Endothelial cell of umbilical vein (primary cell): ENCODE measurements around the gene CRIM1. TPM values are rescaled to one million over a fixed set of nuclear protein-coding genes. Genes with fewer than 3 reads are reported as not detected.

ENCODE experiments used
- BruUV-seq: library from RNA; stranded (reverse); fragments of 400-500 nt; replicated peaks from 2 replicates; lab custom pipeline; 2021; lab: Mats Ljungman, UMichigan
- CTCF ChIA-PET: fragments of 300-600, 350-600 bp; sonication (Branson Sonifier 250); formaldehyde crosslinking; loops from one replicate; lab custom pipeline; 2021; ENCODE audit warnings: antibody characterized with exemption, inconsistent platforms; lab: Charles Lee
- POLR2A ChIA-PET: fragments of 300-600, 350-600 bp; sonication (Branson Sonifier 250); formaldehyde crosslinking; loops from one replicate; lab custom pipeline; 2021; ENCODE audit warnings: antibody characterized with exemption, inconsistent platforms; lab: Charles Lee
- DNase-seq: peaks from one replicate; pipeline ENCODE4 v3.0.0-alpha.2; 2011; ENCODE audit warnings: low read depth, low spot score
- FAIRE-seq: peaks from 2 replicates; lab custom pipeline; 2011; peaks lifted over from hg19 to GRCh38; lab: Jason Lieb, UNC
- H2AFZ ChIP-seq: 2 replicates; pipeline ENCODE4 v1.6.0; 2012; ENCODE audit warnings: low read depth, low read length, control low read depth, inconsistent platforms
- H3K27ac ChIP-seq: 2 replicates; pipeline ENCODE4 v1.5.1; 2011; ENCODE audit warnings: low read depth, mild to moderate bottlenecking, control low read depth, low read length, moderate library complexity; ENCODE audit not compliant: insufficient read depth
- H3K27me3 ChIP-seq, 2 experiments: 2 replicates each; pipeline versions ENCODE4 v1.6.0 to v1.6.1; 2011; ENCODE audit warnings: low read length in 2 of 2, mixed read lengths in 1 of 2; ENCODE audit not compliant: control insufficient read depth in 2 of 2, insufficient read depth in 2 of 2
- H3K36me3 ChIP-seq, 2 experiments: 2 replicates in 1 of 2; 3 replicates in 1 of 2; pipeline ENCODE4 v1.5.1; 2011; ENCODE audit warnings: low read length in 2 of 2, mild to moderate bottlenecking in 1 of 2, moderate library complexity in 1 of 2; ENCODE audit not compliant: control insufficient read depth in 2 of 2, insufficient read depth in 2 of 2; ENCODE audit errors: extremely low read depth in 1 of 2
- H3K4me1 ChIP-seq: 3 replicates; pipeline ENCODE4 v1.5.1; 2011; ENCODE audit warnings: mild to moderate bottlenecking, low read length; ENCODE audit not compliant: control insufficient read depth, insufficient read depth; ENCODE audit errors: extremely low read depth
- H3K4me2 ChIP-seq: 2 replicates; pipeline ENCODE4 v1.6.1; 2011; ENCODE audit warnings: low read length, control low read depth, mixed read lengths; ENCODE audit not compliant: insufficient read depth
- H3K4me3 ChIP-seq, 3 experiments: fragments of 200-600 bp in 1 of 3; sonication (generic), shearing (Covaris generic) in 1 of 3; replicated peaks in 1 of 3; 2 replicates each; pipeline ENCODE4 v1.5.1; 2011 to 2016; ENCODE audit warnings: control low read depth in 3 of 3, low read length in 3 of 3, mild to moderate bottlenecking in 2 of 3, inconsistent platforms in 1 of 3, low read depth in 1 of 3, moderate library complexity in 1 of 3; ENCODE audit not compliant: insufficient read depth in 1 of 3
- H3K79me2 ChIP-seq: 2 replicates; pipeline ENCODE4 v1.6.0; 2012; ENCODE audit warnings: low read length, inconsistent platforms; ENCODE audit not compliant: control insufficient read depth, insufficient read depth
- H3K9ac ChIP-seq: replicated peaks from 2 replicates; pipeline ENCODE3; 2011; ENCODE audit warnings: low read length, control low read depth; ENCODE audit not compliant: insufficient read depth; ENCODE audit errors: extremely low read depth
- H3K9me1 ChIP-seq: replicated peaks from 3 replicates; pipeline ENCODE4 v1.6.0; 2011; ENCODE audit warnings: mild to moderate bottlenecking, low read length; ENCODE audit not compliant: control insufficient read depth, insufficient read depth; ENCODE audit errors: extremely low read depth
- H3K9me3 ChIP-seq: replicated peaks from 2 replicates; pipeline ENCODE4 v1.5.1; 2012; ENCODE audit warnings: low read length, inconsistent platforms; ENCODE audit not compliant: control insufficient read depth, insufficient read depth
- H4K20me1 ChIP-seq: replicated peaks from 2 replicates; pipeline ENCODE3; 2011; ENCODE audit warnings: mild to moderate bottlenecking, low read length; ENCODE audit not compliant: control insufficient read depth, insufficient read depth; ENCODE audit errors: extremely low read depth
- EZH2 ChIP-seq: IDR thresholded peaks from 2 replicates; pipeline ENCODE4 v1.6.1; 2012; ENCODE audit warnings: borderline replicate concordance, low read depth, mild to moderate bottlenecking, moderate library complexity, low read length, inconsistent platforms; ENCODE audit not compliant: severe bottlenecking
- FOS ChIP-seq: IDR thresholded peaks from 2 replicates; pipeline ENCODE4 v1.6.1; 2011; ENCODE audit warnings: mild to moderate bottlenecking, low read length, moderate library complexity, borderline replicate concordance; ENCODE audit not compliant: insufficient read depth
- GATA2 ChIP-seq: IDR thresholded peaks from 2 replicates; pipeline ENCODE4 v1.7.0; 2011; ENCODE audit warnings: low read depth, mild to moderate bottlenecking, moderate library complexity, mixed read lengths, low read length; ENCODE audit not compliant: insufficient read length, insufficient read depth
- JUN ChIP-seq: IDR thresholded peaks from 2 replicates; pipeline ENCODE4 v1.6.1; 2011; ENCODE audit warnings: borderline replicate concordance, low read depth; ENCODE audit not compliant: insufficient read length, insufficient read depth
- MYC ChIP-seq: IDR thresholded peaks from one replicate; pipeline ENCODE4 v1.6.1; 2011; ENCODE audit warnings: mild to moderate bottlenecking, low read depth, low read length
- POLR2A ChIP-seq: IDR thresholded peaks from 2 replicates; pipeline ENCODE4 v1.6.1; 2012; ENCODE audit warnings: low read depth, mild to moderate bottlenecking, control low read depth, low read length
- POLR2AphosphoS5 ChIP-seq: IDR thresholded peaks from 2 replicates; pipeline ENCODE4 v1.6.1; 2012; ENCODE audit warnings: low read depth, mild to moderate bottlenecking, control low read depth, low read length, moderate library complexity; ENCODE audit not compliant: insufficient read depth
- dilution Hi-C: fragments of 300-500 bp; cut with MboI; formaldehyde crosslinking; loops from one replicate; pipeline ENCODE4 v1.15.0; 2019; ENCODE audit warnings: low sequenced_read_pairs; ENCODE audit not compliant: extremely low pct_ligation_motif_present
- intact Hi-C: fragments of 100-400 bp; cut with micrococcal nuclease; formaldehyde crosslinking; loops from one replicate; pipeline ENCODE4 v1.10.0; 2022
- polyA plus RNA-seq, 4 experiments: library from polyadenylated mRNA; depleted of rRNA in 3 of 4; stranded (reverse) in 3 of 4; unstranded in 1 of 4; fragments of >200 nt; gene quantifications; 2 replicates each; pipeline versions ENCODE4 v1.2.1 to v1.2.3, GENCODE V29; 2011 to 2012; ENCODE audit warnings: missing spikeins in 1 of 4
- total RNA-seq: library from RNA; stranded (reverse); gene quantifications from 2 replicates; pipeline ENCODE4 v1.2.3, GENCODE V29; 2021
- TF ChIP-seq, protein P1 (sequence below), 2 donors: IDR thresholded peaks; 1 replicate in 1 of 2; 2 replicates in 1 of 2; pipeline ENCODE4 v1.5.1; 2011; ENCODE audit warnings: low read length in 2 of 2, mild to moderate bottlenecking in 2 of 2, moderate library complexity in 2 of 2, control low read depth in 1 of 2, inconsistent platforms in 1 of 2, low read depth in 1 of 2; ENCODE audit not compliant: insufficient read depth in 1 of 2; ENCODE audit errors: extremely low read depth in 1 of 2
- TF ChIP-seq, protein P2 (sequence below): IDR thresholded peaks from 2 replicates; pipeline ENCODE4 v1.6.1; 2011; ENCODE audit not compliant: insufficient read depth, insufficient read length

CRIM1 gene
- total and polyA plus RNA-seq, 2 donors (not counting 3 experiments of a cell fraction or from before 2014, with no cell fraction given), result 422 to 649 TPM

- TF ChIP-seq POLR2A (no peak), FOS (no peak), MYC (no peak), POLR2AphosphoS5 (no peak), JUN (no peak), EZH2 (no peak), GATA2 (no peak)
- TF ChIP-seq, protein P1, sequence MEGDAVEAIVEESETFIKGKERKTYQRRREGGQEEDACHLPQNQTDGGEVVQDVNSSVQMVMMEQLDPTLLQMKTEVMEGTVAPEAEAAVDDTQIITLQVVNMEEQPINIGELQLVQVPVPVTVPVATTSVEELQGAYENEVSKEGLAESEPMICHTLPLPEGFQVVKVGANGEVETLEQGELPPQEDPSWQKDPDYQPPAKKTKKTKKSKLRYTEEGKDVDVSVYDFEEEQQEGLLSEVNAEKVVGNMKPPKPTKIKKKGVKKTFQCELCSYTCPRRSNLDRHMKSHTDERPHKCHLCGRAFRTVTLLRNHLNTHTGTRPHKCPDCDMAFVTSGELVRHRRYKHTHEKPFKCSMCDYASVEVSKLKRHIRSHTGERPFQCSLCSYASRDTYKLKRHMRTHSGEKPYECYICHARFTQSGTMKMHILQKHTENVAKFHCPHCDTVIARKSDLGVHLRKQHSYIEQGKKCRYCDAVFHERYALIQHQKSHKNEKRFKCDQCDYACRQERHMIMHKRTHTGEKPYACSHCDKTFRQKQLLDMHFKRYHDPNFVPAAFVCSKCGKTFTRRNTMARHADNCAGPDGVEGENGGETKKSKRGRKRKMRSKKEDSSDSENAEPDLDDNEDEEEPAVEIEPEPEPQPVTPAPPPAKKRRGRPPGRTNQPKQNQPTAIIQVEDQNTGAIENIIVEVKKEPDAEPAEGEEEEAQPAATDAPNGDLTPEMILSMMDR (IDR thresholded peaks at IDR 0.05; ENCODE audit: extremely low read depth in 1 of 2, insufficient read depth in 1 of 2, low read depth in 1 of 2, low read length in 2 of 2), result no peak
- TF ChIP-seq, protein P2, sequence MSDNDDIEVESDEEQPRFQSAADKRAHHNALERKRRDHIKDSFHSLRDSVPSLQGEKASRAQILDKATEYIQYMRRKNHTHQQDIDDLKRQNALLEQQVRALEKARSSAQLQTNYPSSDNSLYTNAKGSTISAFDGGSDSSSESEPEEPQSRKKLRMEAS, result no peak
- Histone ChIP-seq H3K9me1 (no peaks in the 10 kb centered on the region), H4K20me1 (no peaks in the 10 kb centered on the region), H3K79me2 (peaks cover 52% of the 10 kb centered on the region), H3K9ac (no peak overlapping the region), H2AFZ (no peak overlapping the region), H3K27ac (no peak overlapping the region), H3K36me3 (peaks cover 21 to 48% of the 10 kb centered on the region in 2 experiments), H3K27me3 (no peaks in the 10 kb centered on the region), H3K4me1 (no peaks in the 10 kb centered on the region), H3K4me2 (no peak overlapping the region), H3K4me3 (no peak overlapping the region), H3K9me3 (no peaks in the 10 kb centered on the region)
- CTCF ChIA-PET, result interaction anchor here (1.4 kb wide), 1 partner anchor 15 kb away, joined by 3 read pairs; the partner anchor contains the start of gene FEZ2
- no TSS peak for BruUV-seq
- FAIRE-seq (no peak), DNase-seq (no peak)
- POLR2A ChIA-PET, result interaction anchor here (1.0 kb wide), 1 partner anchor 11 kb away, joined by 3 read pairs; no protein-coding TSS in a partner anchor
- dilution Hi-C loops, result no loop called here
- intact Hi-C loops, result no loop called here
Observed at GRCh38 chr2:36582951-36583350, 227.4 kb downstream of the CRIM1 start.
